ENCODE measurements around the gene MEIS2. TPM values are rescaled to one million over a fixed set of nuclear protein-coding genes. Genes with fewer than 3 reads are reported as not detected.

Gene MEIS2
- total RNA-seq, 1 experiment from 2014 or later = 28.7 TPM

GRCh38 chr15:36907295-36907694, 193.1 kb downstream of the MEIS2 start:
- Histone ChIP-seq H3K9me3 (no peaks in the 10 kb centered on the region), H3K4me1 (peaks cover 74% of the 10 kb centered on the region), H3K36me3 (ENCODE audit: control insufficient read depth, insufficient read depth, low read length) (no peaks in the 10 kb centered on the region), H3K27me3 (replicated peaks; ENCODE audit: control insufficient read depth, insufficient read depth, low read length) (no peaks in the 10 kb centered on the region), H3K4me3 (ENCODE audit: low read depth, low read length) (no peak overlapping the region)
- no peak overlapping the region for H3K4me3 Mint-ChIP-seq (ENCODE audit: unreplicated experiment)
- intact Hi-C loops (cut with micrococcal nuclease; ENCODE audit: unreplicated experiment) = no loop called here
- H3K9me3 Mint-ChIP-seq (ENCODE audit: unreplicated experiment) = no peaks in the 10 kb centered on the region
- no peak for DNase-seq
- TF ChIP-seq, protein P1, sequence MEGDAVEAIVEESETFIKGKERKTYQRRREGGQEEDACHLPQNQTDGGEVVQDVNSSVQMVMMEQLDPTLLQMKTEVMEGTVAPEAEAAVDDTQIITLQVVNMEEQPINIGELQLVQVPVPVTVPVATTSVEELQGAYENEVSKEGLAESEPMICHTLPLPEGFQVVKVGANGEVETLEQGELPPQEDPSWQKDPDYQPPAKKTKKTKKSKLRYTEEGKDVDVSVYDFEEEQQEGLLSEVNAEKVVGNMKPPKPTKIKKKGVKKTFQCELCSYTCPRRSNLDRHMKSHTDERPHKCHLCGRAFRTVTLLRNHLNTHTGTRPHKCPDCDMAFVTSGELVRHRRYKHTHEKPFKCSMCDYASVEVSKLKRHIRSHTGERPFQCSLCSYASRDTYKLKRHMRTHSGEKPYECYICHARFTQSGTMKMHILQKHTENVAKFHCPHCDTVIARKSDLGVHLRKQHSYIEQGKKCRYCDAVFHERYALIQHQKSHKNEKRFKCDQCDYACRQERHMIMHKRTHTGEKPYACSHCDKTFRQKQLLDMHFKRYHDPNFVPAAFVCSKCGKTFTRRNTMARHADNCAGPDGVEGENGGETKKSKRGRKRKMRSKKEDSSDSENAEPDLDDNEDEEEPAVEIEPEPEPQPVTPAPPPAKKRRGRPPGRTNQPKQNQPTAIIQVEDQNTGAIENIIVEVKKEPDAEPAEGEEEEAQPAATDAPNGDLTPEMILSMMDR (IDR thresholded peaks at IDR 0.05; ENCODE audit: insufficient read depth in 1 of 2, low read depth in 1 of 2, low read length in 1 of 2, severe bottlenecking in 1 of 2, unreplicated experiment in 1 of 2) = no peak
- no TSS peak for BruUV-seq (replicated peaks)
- H3K4me1 Mint-ChIP-seq (ENCODE audit: low read depth, unreplicated experiment) = peaks cover 17% of the 10 kb centered on the region
- POLR2A ChIA-PET = no interaction called here
- no peak overlapping the region for H3K27ac Mint-ChIP-seq (ENCODE audit: unreplicated experiment)
- H3K36me3 Mint-ChIP-seq (ENCODE audit: insufficient read depth, unreplicated experiment) = no peaks in the 10 kb centered on the region
- CTCF ChIA-PET = no interaction called here
- H3K27me3 Mint-ChIP-seq (ENCODE audit: insufficient read depth, unreplicated experiment) = no peaks in the 10 kb centered on the region

GRCh38 chr15:36905908-36906307, 194.4 kb downstream of the MEIS2 start:
- peaks cover 10% of the 10 kb centered on the region for H3K4me1 Mint-ChIP-seq (ENCODE audit: low read depth, unreplicated experiment)
- Histone ChIP-seq H3K4me1 (peaks cover 68% of the 10 kb centered on the region), H3K36me3 (ENCODE audit: control insufficient read depth, insufficient read depth, low read length) (no peaks in the 10 kb centered on the region), H3K9me3 (no peaks in the 10 kb centered on the region), H3K27me3 (replicated peaks; ENCODE audit: control insufficient read depth, insufficient read depth, low read length) (no peaks in the 10 kb centered on the region), H3K4me3 (ENCODE audit: low read depth, low read length) (no peak overlapping the region)
- no peaks in the 10 kb centered on the region for H3K36me3 Mint-ChIP-seq (ENCODE audit: insufficient read depth, unreplicated experiment)
- no peak overlapping the region for H3K4me3 Mint-ChIP-seq (ENCODE audit: unreplicated experiment)
- no peak overlapping the region for H3K27ac Mint-ChIP-seq (ENCODE audit: unreplicated experiment)
- no peaks in the 10 kb centered on the region for H3K9me3 Mint-ChIP-seq (ENCODE audit: unreplicated experiment)
- TF ChIP-seq, protein P1 (IDR thresholded peaks at IDR 0.05; ENCODE audit: insufficient read depth in 1 of 2, low read depth in 1 of 2, low read length in 1 of 2, severe bottlenecking in 1 of 2, unreplicated experiment in 1 of 2) = no peak
- ChIA-PET CTCF (no interaction called here), POLR2A (no interaction called here)
- DNase-seq = peak; percentile 66 to 79
- H3K27me3 Mint-ChIP-seq (ENCODE audit: insufficient read depth, unreplicated experiment) = no peaks in the 10 kb centered on the region
- BruUV-seq (replicated peaks) = no TSS peak
- intact Hi-C loops (cut with micrococcal nuclease; ENCODE audit: unreplicated experiment) = no loop called here

- no peaks in the 10 kb centered on the region for H3K9me3 ChIP-seq
- no peaks in the 10 kb centered on the region for H3K27me3 ChIP-seq (replicated peaks; ENCODE audit: control insufficient read depth, insufficient read depth, low read length)
- intact Hi-C loops (cut with micrococcal nuclease; ENCODE audit: unreplicated experiment) = loop anchor here (1.0 to 5.0 kb wide), 6 partner anchors 8 to 1357 kb away; partner anchors contain the start of gene DPH6
- no peak overlapping the region for H3K4me3 ChIP-seq (ENCODE audit: low read depth, low read length)
- H3K4me1 Mint-ChIP-seq (ENCODE audit: low read depth, unreplicated experiment) = peaks cover 7% of the 10 kb centered on the region
- no peak for DNase-seq
- no peak overlapping the region for H3K4me3 Mint-ChIP-seq (ENCODE audit: unreplicated experiment)
- H3K36me3 ChIP-seq (ENCODE audit: control insufficient read depth, insufficient read depth, low read length) = no peaks in the 10 kb centered on the region
- no peaks in the 10 kb centered on the region for H3K36me3 Mint-ChIP-seq (ENCODE audit: insufficient read depth, unreplicated experiment)
- no TSS peak for BruUV-seq (replicated peaks)
- ChIA-PET CTCF (interaction anchor here (1.1 to 1.5 kb wide), 3 partner anchors 8 to 66 kb away, joined by 3 to 8 read pairs (median 5); no protein-coding TSS in a partner anchor), POLR2A (interaction anchor here (1.0 kb wide), 1 partner anchor 196 kb away, joined by 6 read pairs; no protein-coding TSS in a partner anchor)
- peaks cover 67% of the 10 kb centered on the region for H3K4me1 ChIP-seq
- no peak overlapping the region for H3K27ac Mint-ChIP-seq (ENCODE audit: unreplicated experiment)
- TF ChIP-seq, protein P1 (IDR thresholded peaks at IDR 0.05; ENCODE audit: insufficient read depth in 1 of 2, low read depth in 1 of 2, low read length in 1 of 2, severe bottlenecking in 1 of 2, unreplicated experiment in 1 of 2) = no peak
- H3K9me3 Mint-ChIP-seq (ENCODE audit: unreplicated experiment) = no peaks in the 10 kb centered on the region
- no peaks in the 10 kb centered on the region for H3K27me3 Mint-ChIP-seq (ENCODE audit: insufficient read depth, unreplicated experiment)
These were observed 195.6 kb downstream of the MEIS2 start for GRCh38 chr15:36904715-36905114.

All from Caco-2 (cell line).